HUES6 (cell line): ENCODE results near the gene PLXNB3.

Experiments
- H3K27ac ChIP-seq: 2 replicates; pipeline ENCODE4 v1.7.0; 2013; ENCODE audit warnings: low read depth, mild to moderate bottlenecking, low read length, inconsistent platforms
- H3K27me3 ChIP-seq: 2 replicates; pipeline ENCODE4 v1.6.1; 2013; ENCODE audit warnings: low read length; ENCODE audit not compliant: control insufficient read depth, insufficient read depth
- H3K36me3 ChIP-seq: 2 replicates; pipeline ENCODE4 v1.6.1; 2013; ENCODE audit warnings: low read length; ENCODE audit not compliant: control insufficient read depth, insufficient read depth
- H3K4me1 ChIP-seq: 2 replicates; pipeline ENCODE4 v1.6.1; 2013; ENCODE audit warnings: low read length; ENCODE audit not compliant: control insufficient read depth, insufficient read depth
- H3K4me3 ChIP-seq: 2 replicates; pipeline ENCODE4 v1.5.1; 2013; ENCODE audit warnings: low read depth, low read length
- H3K9ac ChIP-seq: one replicate; pipeline ENCODE4 v1.6.1; 2013; ENCODE audit warnings: mild to moderate bottlenecking, low read length
- H3K9me3 ChIP-seq: 2 replicates; pipeline ENCODE4 v1.6.1; 2013; ENCODE audit warnings: low read depth, low read length; ENCODE audit not compliant: control insufficient read depth, insufficient read depth

PLXNB3 gene

GRCh38 chrX:153820601-153821000 is 56.6 kb downstream of the PLXNB3 start:
- Histone ChIP-seq H3K9me3 (peaks cover 16% of the 10 kb centered on the region; the same call in 1 of the 2 replicates), H3K27ac (no peak overlapping the region), H3K9ac (no peak overlapping the region), H3K4me3 (no peak overlapping the region), H3K27me3 (no peaks in the 10 kb centered on the region), H3K36me3 (no peaks in the 10 kb centered on the region), H3K4me1 (peaks cover 48% of the 10 kb centered on the region)

- Histone ChIP-seq H3K27me3 (no peaks in the 10 kb centered on the region), H3K4me3 (no peak overlapping the region), H3K9me3 (peaks cover 16% of the 10 kb centered on the region; the same call in 1 of the 2 replicates), H3K27ac (no peak overlapping the region), H3K9ac (no peak overlapping the region), H3K4me1 (peaks cover 51% of the 10 kb centered on the region), H3K36me3 (no peaks in the 10 kb centered on the region)
Measured at GRCh38 chrX:153821066-153821465, 57.0 kb downstream of the PLXNB3 start.

GRCh38 chrX:153824348-153824747 is 60.3 kb downstream of the PLXNB3 start:
- Histone ChIP-seq H3K27ac (no peak overlapping the region), H3K4me3 (no peak overlapping the region), H3K9me3 (peaks cover 11% of the 10 kb centered on the region; the same call in 1 of the 2 replicates), H3K4me1 (peaks cover 65% of the 10 kb centered on the region), H3K9ac (no peak overlapping the region), H3K27me3 (peaks cover 16% of the 10 kb centered on the region; the same call in 1 of the 2 replicates), H3K36me3 (peaks cover 4% of the 10 kb centered on the region; the same call in 1 of the 2 replicates)

GRCh38 chrX:153825042-153825441 is 61.0 kb downstream of the PLXNB3 start:
- H3K27ac ChIP-seq: no peak overlapping the region
- H3K9me3 ChIP-seq: peaks cover 11% of the 10 kb centered on the region; the same call in 1 of the 2 replicates
- no peak overlapping the region for H3K4me3 ChIP-seq
- peaks cover 23% of the 10 kb centered on the region; the same call in 1 of the 2 replicates for H3K27me3 ChIP-seq
- peaks cover 60% of the 10 kb centered on the region for H3K4me1 ChIP-seq
- H3K36me3 ChIP-seq: peaks cover 4% of the 10 kb centered on the region; the same call in 1 of the 2 replicates
- peak overlapping the region; percentile 23 for H3K9ac ChIP-seq
